ENCODE results near the gene EPRS1.
A peak's percentile ranks its signal among the peaks of the same experiment; 100 is the strongest.
"Not testable (repeated sequence)": the region's sequence is repeated elsewhere in the genome, so short reads cannot be mapped to it uniquely, and the experiment has no call there.

The EPRS1 gene

DNA sequence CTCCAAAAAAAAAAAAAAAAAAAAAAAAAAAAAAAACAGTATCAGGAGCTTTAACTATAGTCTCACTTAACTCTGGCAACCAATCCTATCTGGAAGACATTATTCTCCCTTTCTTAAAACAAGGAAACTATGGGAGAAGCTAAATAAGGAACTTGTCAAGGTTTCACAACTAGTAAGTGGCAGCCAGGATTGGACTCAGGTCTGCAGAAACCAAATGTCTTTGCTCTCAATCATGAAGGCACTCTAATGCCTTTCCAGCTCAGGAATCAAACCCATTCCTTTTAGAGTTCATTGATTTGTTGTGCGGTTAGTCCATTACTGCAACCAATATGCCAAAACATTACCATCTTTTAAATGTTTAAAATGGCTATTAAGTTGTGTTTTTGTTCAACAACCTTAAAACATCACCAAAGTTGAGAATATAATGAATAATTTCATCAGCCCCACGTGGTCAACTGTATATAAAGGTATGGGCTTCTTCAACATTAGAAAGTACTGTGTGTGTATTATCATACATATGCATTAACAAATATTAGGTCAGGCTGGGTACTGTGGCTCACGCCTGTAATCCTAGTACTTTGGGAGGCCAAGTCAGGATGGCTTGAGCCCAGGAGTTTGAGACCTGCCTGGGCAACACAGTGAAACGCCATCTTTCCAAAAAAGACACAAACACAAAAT is 1.5 kb downstream of the EPRS1 start:
- Histone ChIP-seq H4K8ac (ENCODE audit: low read depth, low read length) (no peak overlapping the region), H3K18ac (ENCODE audit: low read length) (no peak overlapping the region), H3K4ac (ENCODE audit: low read depth, low read length) (no peak overlapping the region), H2BK15ac (replicated peaks; ENCODE audit: low read depth) (no peak overlapping the region), H3K27me3 (ENCODE audit: insufficient read depth, low read length, poor library complexity) (no peaks in the 10 kb centered on the region), H3K36me3 (ENCODE audit: control insufficient read depth, insufficient read depth, low read length) (no peaks in the 10 kb centered on the region), H3K4me1 (ENCODE audit: control insufficient read depth, low read depth, low read length) (no peaks in the 10 kb centered on the region), H4K5ac (ENCODE audit: low read length) (no peak overlapping the region), H2BK5ac (ENCODE audit: low read length) (no peak overlapping the region), H3K79me2 (ENCODE audit: control insufficient read depth, insufficient read depth, low read length) (peaks cover 28% of the 10 kb centered on the region), H3K4me2 (ENCODE audit: low read length) (no peak overlapping the region), H3K4me3 (ENCODE audit: low read length) (no peak overlapping the region), H3K23ac (ENCODE audit: low read length) (no peak overlapping the region), H3K56ac (ENCODE audit: low read length) (no peak overlapping the region), H3K79me1 (ENCODE audit: low read length) (no peaks in the 10 kb centered on the region), H3K27ac (ENCODE audit: low read depth, low read length) (no peak overlapping the region), H2BK120ac (ENCODE audit: low read depth, low read length) (no peak overlapping the region), H3K9ac (ENCODE audit: low read length) (peak overlapping the region; percentile 95), H2AK5ac (ENCODE audit: low read length) (no peak overlapping the region)
- no CpG with 5 or more reads among the region's 4 CpGs for WGBS (ENCODE audit: extremely low coverage, insufficient coverage, low lambda C conversion rate)
- DNase-seq, result no peak

GRCh38 chr1:220043646-220044045 is 2.7 kb downstream of the EPRS1 start:
- H2BK5ac ChIP-seq (ENCODE audit: low read length), result no peak overlapping the region
- peaks cover 28% of the 10 kb centered on the region for H3K79me2 ChIP-seq (ENCODE audit: control insufficient read depth, insufficient read depth, low read length)
- no peak overlapping the region for H3K23ac ChIP-seq (ENCODE audit: low read length)
- H3K9ac ChIP-seq (ENCODE audit: low read length), result no peak overlapping the region
- H3K27me3 ChIP-seq (ENCODE audit: insufficient read depth, low read length, poor library complexity), result no peaks in the 10 kb centered on the region
- no peak overlapping the region for H4K8ac ChIP-seq (ENCODE audit: low read depth, low read length)
- H2AK5ac ChIP-seq (ENCODE audit: low read length), result no peak overlapping the region
- no peak overlapping the region for H3K4me2 ChIP-seq (ENCODE audit: low read length)
- H3K4ac ChIP-seq (ENCODE audit: low read depth, low read length), result no peak overlapping the region
- H3K27ac ChIP-seq (ENCODE audit: low read depth, low read length), result no peak overlapping the region
- no peak for DNase-seq
- no peak overlapping the region for H4K5ac ChIP-seq (ENCODE audit: low read length)
- H3K56ac ChIP-seq (ENCODE audit: low read length), result no peak overlapping the region
- no peak overlapping the region for H2BK120ac ChIP-seq (ENCODE audit: low read depth, low read length)
- no peak overlapping the region for H2BK15ac ChIP-seq (replicated peaks; ENCODE audit: low read depth)
- H3K4me3 ChIP-seq (ENCODE audit: low read length), result no peak overlapping the region
- no peaks in the 10 kb centered on the region for H3K79me1 ChIP-seq (ENCODE audit: low read length)
- no CpG with 5 or more reads among the region's 2 CpGs for WGBS (ENCODE audit: extremely low coverage, insufficient coverage, low lambda C conversion rate)
- H3K18ac ChIP-seq (ENCODE audit: low read length), result no peak overlapping the region
- no peaks in the 10 kb centered on the region for H3K36me3 ChIP-seq (ENCODE audit: control insufficient read depth, insufficient read depth, low read length)
- no peaks in the 10 kb centered on the region for H3K4me1 ChIP-seq (ENCODE audit: control insufficient read depth, low read depth, low read length)

DNA sequence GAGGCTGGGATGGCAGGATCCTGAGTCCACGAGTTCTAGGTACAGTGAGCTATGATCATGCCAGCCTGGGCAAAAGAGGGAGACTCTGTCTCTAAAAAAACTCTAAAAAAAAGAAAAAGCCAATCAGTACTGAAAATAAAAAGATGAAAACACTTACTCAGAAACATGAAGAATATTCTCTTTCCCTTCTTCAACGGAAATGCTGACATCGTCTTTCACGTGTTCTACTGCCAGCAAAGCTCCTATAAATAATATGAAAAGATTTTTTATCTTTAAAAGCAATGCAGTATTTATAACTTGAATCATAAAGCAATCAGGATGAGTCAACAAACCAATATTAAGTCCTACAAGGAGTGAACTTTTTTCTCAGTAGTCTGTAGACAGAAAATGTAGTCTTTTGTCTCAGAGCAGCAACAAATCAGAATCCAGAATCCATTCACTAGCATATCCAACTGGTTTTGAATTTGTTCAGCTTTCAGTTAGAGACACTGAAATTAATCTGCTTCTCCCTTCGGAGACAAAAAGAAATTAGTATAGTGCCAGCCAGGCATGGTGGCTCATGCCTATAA is 6.2 kb downstream of the EPRS1 start:
- peaks cover 22% of the 10 kb centered on the region for H3K79me2 ChIP-seq (ENCODE audit: control insufficient read depth, insufficient read depth, low read length)
- H3K56ac ChIP-seq (ENCODE audit: low read length), result no peak overlapping the region
- H3K23ac ChIP-seq (ENCODE audit: low read length), result no peak overlapping the region
- no peaks in the 10 kb centered on the region for H3K36me3 ChIP-seq (ENCODE audit: control insufficient read depth, insufficient read depth, low read length)
- no peak for DNase-seq
- H4K8ac ChIP-seq (ENCODE audit: low read depth, low read length), result no peak overlapping the region
- H4K5ac ChIP-seq (ENCODE audit: low read length), result no peak overlapping the region
- H3K4me2 ChIP-seq (ENCODE audit: low read length), result no peak overlapping the region
- no peak overlapping the region for H2BK120ac ChIP-seq (ENCODE audit: low read depth, low read length)
- H3K4me1 ChIP-seq (ENCODE audit: control insufficient read depth, low read depth, low read length), result no peaks in the 10 kb centered on the region
- no peak overlapping the region for H3K4me3 ChIP-seq (ENCODE audit: low read length)
- no peak overlapping the region for H2BK5ac ChIP-seq (ENCODE audit: low read length)
- H2AK5ac ChIP-seq (ENCODE audit: low read length), result no peak overlapping the region
- no peak overlapping the region for H3K4ac ChIP-seq (ENCODE audit: low read depth, low read length)
- no peak overlapping the region for H3K9ac ChIP-seq (ENCODE audit: low read length)
- no peaks in the 10 kb centered on the region for H3K27me3 ChIP-seq (ENCODE audit: insufficient read depth, low read length, poor library complexity)
- H3K18ac ChIP-seq (ENCODE audit: low read length), result no peak overlapping the region
- no peaks in the 10 kb centered on the region for H3K79me1 ChIP-seq (ENCODE audit: low read length)
- no peak overlapping the region for H3K27ac ChIP-seq (ENCODE audit: low read depth, low read length)
- WGBS (ENCODE audit: extremely low coverage, insufficient coverage, low lambda C conversion rate), result no CpG with 5 or more reads among the region's 5 CpGs
- H2BK15ac ChIP-seq (replicated peaks; ENCODE audit: low read depth), result no peak overlapping the region

DNA sequence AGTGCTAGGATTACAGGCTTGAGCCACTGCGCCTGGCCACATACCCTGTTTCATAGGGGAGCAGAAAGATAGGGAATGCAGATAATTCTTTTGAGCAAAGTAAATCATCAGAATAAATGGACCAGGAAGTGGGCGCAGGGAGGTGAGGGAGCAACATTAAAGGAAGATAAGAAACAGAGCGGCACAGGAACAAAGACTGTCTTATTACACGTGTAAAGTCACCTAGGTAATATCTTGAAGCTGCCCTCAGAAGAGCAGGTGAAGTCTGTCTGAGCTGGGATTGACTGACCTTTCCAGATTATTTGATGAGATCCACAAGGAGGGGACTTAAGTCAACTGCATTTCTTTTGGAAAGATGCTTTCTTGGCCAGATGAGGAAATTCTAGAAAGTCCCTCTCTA is 7.7 kb downstream of the EPRS1 start:
- Histone ChIP-seq H4K5ac (ENCODE audit: low read length) (no peak overlapping the region), H3K4ac (ENCODE audit: low read depth, low read length) (no peak overlapping the region), H2AK5ac (ENCODE audit: low read length) (no peak overlapping the region), H3K27me3 (ENCODE audit: insufficient read depth, low read length, poor library complexity) (no peaks in the 10 kb centered on the region), H3K4me3 (ENCODE audit: low read length) (no peak overlapping the region), H4K8ac (ENCODE audit: low read depth, low read length) (no peak overlapping the region), H3K9ac (ENCODE audit: low read length) (no peak overlapping the region), H3K79me2 (ENCODE audit: control insufficient read depth, insufficient read depth, low read length) (peaks cover 12% of the 10 kb centered on the region), H3K23ac (ENCODE audit: low read length) (no peak overlapping the region), H3K4me2 (ENCODE audit: low read length) (no peak overlapping the region), H2BK120ac (ENCODE audit: low read depth, low read length) (no peak overlapping the region), H3K79me1 (ENCODE audit: low read length) (no peaks in the 10 kb centered on the region), H3K18ac (ENCODE audit: low read length) (no peak overlapping the region), H2BK5ac (ENCODE audit: low read length) (no peak overlapping the region), H3K27ac (ENCODE audit: low read depth, low read length) (no peak overlapping the region), H3K56ac (ENCODE audit: low read length) (no peak overlapping the region), H3K36me3 (ENCODE audit: control insufficient read depth, insufficient read depth, low read length) (no peaks in the 10 kb centered on the region), H3K4me1 (ENCODE audit: control insufficient read depth, low read depth, low read length) (no peaks in the 10 kb centered on the region), H2BK15ac (replicated peaks; ENCODE audit: low read depth) (no peak overlapping the region)
- no CpG with 5 or more reads among the region's 4 CpGs for WGBS (ENCODE audit: extremely low coverage, insufficient coverage, low lambda C conversion rate)
- DNase-seq, result no peak

- not testable (repeated sequence) for H3K9ac ChIP-seq (ENCODE audit: low read length); H3K36me3 ChIP-seq (ENCODE audit: control insufficient read depth, insufficient read depth, low read length); H3K56ac ChIP-seq (ENCODE audit: low read length); H4K8ac ChIP-seq (ENCODE audit: low read depth, low read length); H3K4me3 ChIP-seq (ENCODE audit: low read length); H4K5ac ChIP-seq (ENCODE audit: low read length); H3K4me2 ChIP-seq (ENCODE audit: low read length); H2AK5ac ChIP-seq (ENCODE audit: low read length); H2BK5ac ChIP-seq (ENCODE audit: low read length); H3K4me1 ChIP-seq (ENCODE audit: control insufficient read depth, low read depth, low read length); H3K4ac ChIP-seq (ENCODE audit: low read depth, low read length); H3K79me2 ChIP-seq (ENCODE audit: control insufficient read depth, insufficient read depth, low read length); H3K23ac ChIP-seq (ENCODE audit: low read length); H3K27me3 ChIP-seq (ENCODE audit: insufficient read depth, low read length, poor library complexity); DNase-seq; H3K27ac ChIP-seq (ENCODE audit: low read depth, low read length); H3K18ac ChIP-seq (ENCODE audit: low read length); H2BK120ac ChIP-seq (ENCODE audit: low read depth, low read length); H3K79me1 ChIP-seq (ENCODE audit: low read length); H2BK15ac ChIP-seq (replicated peaks; ENCODE audit: low read depth)
- WGBS (ENCODE audit: extremely low coverage, insufficient coverage, low lambda C conversion rate), result no CpG with 5 or more reads among the region's 3 CpGs
These were observed 8.5 kb downstream of the EPRS1 start for GRCh38 chr1:220037810-220038209.

- Histone ChIP-seq H2BK120ac (ENCODE audit: low read depth, low read length) (no peak overlapping the region), H3K4me2 (ENCODE audit: low read length) (no peak overlapping the region), H4K5ac (ENCODE audit: low read length) (no peak overlapping the region), H2BK5ac (ENCODE audit: low read length) (no peak overlapping the region), H2BK15ac (replicated peaks; ENCODE audit: low read depth) (no peak overlapping the region), H3K27me3 (ENCODE audit: insufficient read depth, low read length, poor library complexity) (no peaks in the 10 kb centered on the region), H3K79me2 (ENCODE audit: control insufficient read depth, insufficient read depth, low read length) (peaks cover 4% of the 10 kb centered on the region), H3K9ac (ENCODE audit: low read length) (no peak overlapping the region), H3K23ac (ENCODE audit: low read length) (no peak overlapping the region), H3K4ac (ENCODE audit: low read depth, low read length) (no peak overlapping the region), H3K27ac (ENCODE audit: low read depth, low read length) (no peak overlapping the region), H3K79me1 (ENCODE audit: low read length) (no peaks in the 10 kb centered on the region), H3K56ac (ENCODE audit: low read length) (no peak overlapping the region), H4K8ac (ENCODE audit: low read depth, low read length) (no peak overlapping the region), H3K18ac (ENCODE audit: low read length) (no peak overlapping the region), H3K4me1 (ENCODE audit: control insufficient read depth, low read depth, low read length) (no peaks in the 10 kb centered on the region), H3K36me3 (ENCODE audit: control insufficient read depth, insufficient read depth, low read length) (peaks cover 2% of the 10 kb centered on the region), H2AK5ac (ENCODE audit: low read length) (no peak overlapping the region), H3K4me3 (ENCODE audit: low read length) (no peak overlapping the region)
- no CpG with 5 or more reads among the region's 3 CpGs for WGBS (ENCODE audit: extremely low coverage, insufficient coverage, low lambda C conversion rate)
- DNase-seq, result no peak
These were observed 13.4 kb downstream of the EPRS1 start for GRCh38 chr1:220032911-220033310.
